HG02943 (cell line): ENCODE results near the gene MAGI3.
"Not testable (repeated sequence)": the region's sequence is repeated elsewhere in the genome, so short reads cannot be mapped to it uniquely, and the experiment has no call there.

Experiments used
- ATAC-seq: cut with Tn5 transposase; IDR thresholded peaks from one replicate; pipeline ENCODE4 v1.9.1; 2021; ENCODE audit warnings: mild to moderate bottlenecking, low read depth, moderate library complexity; ENCODE audit not compliant: unreplicated experiment

Gene MAGI3

GRCh38 chr1:113676524-113676923 lies 286.2 kb downstream of the MAGI3 start:
- no peak for ATAC-seq

DNA sequence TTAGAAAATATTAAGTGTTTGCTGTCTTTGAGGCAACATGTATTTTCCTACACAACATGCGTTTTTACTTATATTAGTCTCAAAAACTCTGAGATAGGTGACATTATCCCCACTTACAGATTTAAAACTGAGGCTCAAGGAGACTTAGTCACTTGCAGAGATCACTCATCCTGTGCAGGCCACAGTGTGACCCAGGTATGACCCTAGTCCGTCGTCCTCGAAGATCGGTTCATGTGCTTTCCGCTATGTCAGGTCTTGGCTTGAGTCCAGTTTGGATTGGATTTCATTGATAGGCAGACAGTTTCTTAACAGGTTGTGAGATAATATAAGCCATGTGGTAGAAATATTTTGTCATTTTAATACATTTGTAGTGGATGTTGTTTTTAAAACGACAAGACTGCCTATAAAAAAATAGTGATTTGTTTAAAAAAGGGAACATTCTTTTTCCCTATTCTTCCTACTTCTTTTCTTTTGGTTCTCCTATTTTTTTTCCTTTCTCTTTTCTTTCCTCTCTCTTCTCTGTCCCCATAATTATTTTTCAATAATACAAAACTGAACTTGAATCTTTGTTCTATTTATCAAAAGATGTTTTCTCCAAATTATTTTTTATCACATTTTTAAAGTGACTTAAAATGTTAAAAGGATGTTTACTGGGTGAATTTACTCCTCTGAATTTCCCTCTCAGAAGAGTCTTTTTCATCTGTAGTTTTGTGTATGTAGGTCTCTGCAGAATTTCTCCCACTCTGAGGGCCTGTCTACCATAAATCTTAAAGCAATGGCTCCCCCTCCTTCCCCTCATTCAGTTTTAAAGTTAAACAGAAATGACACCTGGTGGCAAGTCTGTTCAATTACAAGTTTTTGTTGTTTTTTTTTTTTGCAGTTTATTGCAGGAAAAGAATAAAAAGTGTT lies 287.2 kb downstream of the MAGI3 start:
- ATAC-seq: no peak

DNA sequence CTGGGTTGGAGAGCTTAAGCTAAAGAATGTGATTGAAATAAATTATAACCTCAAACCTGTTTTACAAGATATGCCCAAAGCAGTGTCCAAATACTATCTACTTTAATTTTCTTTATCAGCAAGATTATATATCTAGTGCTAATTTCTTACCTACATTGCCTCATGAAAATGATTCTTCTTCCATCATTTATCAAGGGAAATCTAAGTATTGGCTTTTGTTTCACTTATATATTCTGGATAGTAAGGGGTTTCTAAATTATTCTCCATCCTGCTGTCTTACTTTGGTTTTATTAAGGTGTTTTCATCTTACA lies 287.8 kb downstream of the MAGI3 start:
- no peak for ATAC-seq

DNA sequence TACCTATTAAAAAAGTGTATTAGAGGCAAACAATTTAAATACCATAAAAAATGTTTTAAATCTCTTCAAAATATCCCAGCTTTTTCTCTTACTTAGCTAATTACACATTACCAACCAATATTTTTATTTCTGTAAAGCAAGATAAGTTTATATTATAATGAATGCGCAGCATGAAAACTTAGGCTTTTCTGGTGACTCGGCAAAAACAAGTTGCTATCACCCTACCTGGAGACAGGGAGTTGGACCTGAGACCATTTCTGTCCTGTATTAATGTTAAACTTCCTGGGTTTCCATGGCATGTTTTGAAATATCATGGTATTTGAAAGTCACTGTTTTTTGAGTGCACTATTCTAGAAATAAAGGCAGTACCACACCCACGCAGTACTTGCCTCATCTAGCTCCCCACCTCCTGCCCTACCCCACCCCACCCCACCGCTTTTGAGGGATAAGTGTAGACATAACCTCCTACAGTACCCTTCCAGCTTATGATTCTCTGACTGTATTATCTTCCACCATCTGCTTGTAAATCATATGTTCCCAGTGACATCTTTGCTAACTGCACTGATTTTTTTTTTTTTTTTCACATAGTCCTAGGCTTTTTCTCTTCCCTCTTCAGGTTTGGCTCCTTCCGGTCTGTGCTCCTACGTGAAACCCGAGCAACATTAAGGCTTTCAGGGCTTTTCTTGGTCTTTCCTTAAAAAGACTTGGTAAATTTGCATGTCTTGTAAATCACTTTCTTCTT lies 291.5 kb downstream of the MAGI3 start:
- ATAC-seq: no peak

GRCh38 chr1:113683384-113684152 lies 293.3 kb downstream of the MAGI3 start:
- no peak for ATAC-seq

DNA sequence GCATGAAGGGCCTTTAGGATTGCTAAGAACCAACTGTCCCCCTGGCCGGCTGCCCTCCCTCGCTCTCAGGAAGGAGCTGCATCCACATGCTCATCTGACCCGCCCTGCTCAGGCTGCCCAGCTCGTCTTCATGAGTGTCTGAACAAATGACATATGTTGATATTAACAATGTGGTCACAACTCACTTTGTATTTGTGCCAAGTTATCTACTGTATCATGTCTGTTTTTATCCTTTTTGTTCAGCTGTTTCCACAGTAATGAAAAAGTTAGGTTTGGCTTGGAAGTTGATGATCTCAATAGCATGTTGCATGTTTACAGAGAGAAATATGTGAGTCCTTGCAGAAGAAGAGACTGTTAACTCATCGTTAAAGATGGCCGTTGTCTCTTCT lies 293.8 kb downstream of the MAGI3 start:
- ATAC-seq: no peak

GRCh38 chr1:113686891-113687618 lies 296.7 kb downstream of the MAGI3 start:
- no peak for ATAC-seq

GRCh38 chr1:113691184-113691583 lies 300.9 kb downstream of the MAGI3 start:
- no peak for ATAC-seq

DNA sequence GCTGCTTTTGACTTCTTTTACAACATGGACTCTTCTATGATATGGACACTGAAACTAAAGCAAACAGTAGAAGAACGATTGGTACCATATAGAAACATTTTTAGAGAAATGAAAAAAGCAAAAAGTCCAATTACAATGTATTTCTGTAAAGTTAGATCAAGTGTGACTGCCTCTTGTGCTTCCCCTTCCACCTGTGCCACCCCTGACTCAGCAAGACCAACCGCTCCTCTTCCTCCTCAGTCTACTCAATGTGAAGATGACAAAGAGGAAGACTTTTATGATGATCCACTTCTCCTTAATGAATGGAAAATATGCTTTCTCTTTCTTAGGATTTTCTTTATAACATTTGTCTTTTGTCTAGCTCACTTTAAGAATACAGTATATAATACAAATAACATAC lies 302.0 kb downstream of the MAGI3 start:
- ATAC-seq: no peak

DNA sequence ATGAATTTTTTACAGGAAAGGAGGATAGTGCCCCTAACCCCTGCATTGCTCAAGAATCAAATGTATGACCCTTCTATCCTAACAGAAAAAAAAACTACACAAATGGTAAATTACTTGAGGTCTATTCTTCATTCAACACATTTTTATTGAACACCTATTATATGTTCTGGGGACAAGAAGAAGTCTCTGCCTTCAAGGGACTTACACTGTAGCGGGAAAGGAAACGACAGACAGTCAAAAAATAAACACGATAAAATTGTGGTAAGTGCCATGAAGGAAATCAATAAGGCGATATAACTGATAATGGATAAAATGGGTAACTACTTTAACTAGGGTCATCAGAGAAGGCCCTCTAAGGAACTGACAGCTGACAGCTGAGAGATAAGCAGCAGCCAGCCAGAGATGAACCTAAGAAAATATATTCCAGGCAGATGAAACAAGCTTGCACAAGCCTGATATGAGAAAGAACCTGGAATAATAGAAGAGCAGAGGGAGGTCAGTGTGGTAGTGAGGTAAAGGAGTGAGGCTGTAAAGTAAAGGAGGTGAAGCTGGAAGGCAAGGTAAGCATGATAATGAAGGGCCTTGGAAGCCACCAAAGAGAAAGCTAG lies 302.6 kb downstream of the MAGI3 start:
- no peak for ATAC-seq

DNA sequence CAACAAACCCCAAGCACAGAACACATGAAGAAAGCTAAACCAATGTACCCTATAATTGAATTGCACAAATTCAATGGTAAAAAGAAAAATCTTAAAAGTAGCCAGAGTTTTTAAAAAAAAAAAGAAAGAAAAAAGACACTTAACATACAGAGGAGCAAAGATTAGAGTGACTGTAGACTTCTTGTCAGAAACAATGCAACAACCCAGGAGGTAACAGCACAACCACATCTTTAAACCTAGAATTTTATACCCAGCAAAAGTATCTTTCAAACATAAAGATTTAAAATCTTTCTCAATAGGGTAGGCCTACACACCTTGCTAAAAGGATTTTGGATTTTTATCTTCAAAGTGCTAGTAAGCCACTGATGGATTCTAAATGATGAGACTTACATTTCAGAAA lies 304.6 kb downstream of the MAGI3 start:
- no peak for ATAC-seq

DNA sequence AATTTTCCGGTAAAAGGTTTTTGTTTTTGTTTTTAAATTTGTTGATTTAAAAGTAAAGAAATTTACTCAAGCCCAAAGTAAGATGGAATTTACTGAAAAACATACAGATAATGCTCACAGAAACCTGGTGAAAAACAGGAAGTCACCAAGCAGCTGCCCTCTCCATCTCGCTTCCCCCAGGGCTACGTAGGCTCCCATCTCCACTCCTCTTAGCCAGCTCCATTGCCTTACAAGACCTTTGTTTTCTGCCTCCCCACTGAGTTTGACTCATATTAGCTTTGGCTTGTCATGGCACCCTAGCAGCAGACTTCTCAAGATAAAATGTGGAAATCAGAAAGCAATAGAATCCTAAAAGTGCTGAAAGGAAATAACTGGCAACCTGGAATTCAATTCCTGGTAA lies 311.1 kb downstream of the MAGI3 start:
- ATAC-seq: no peak

DNA sequence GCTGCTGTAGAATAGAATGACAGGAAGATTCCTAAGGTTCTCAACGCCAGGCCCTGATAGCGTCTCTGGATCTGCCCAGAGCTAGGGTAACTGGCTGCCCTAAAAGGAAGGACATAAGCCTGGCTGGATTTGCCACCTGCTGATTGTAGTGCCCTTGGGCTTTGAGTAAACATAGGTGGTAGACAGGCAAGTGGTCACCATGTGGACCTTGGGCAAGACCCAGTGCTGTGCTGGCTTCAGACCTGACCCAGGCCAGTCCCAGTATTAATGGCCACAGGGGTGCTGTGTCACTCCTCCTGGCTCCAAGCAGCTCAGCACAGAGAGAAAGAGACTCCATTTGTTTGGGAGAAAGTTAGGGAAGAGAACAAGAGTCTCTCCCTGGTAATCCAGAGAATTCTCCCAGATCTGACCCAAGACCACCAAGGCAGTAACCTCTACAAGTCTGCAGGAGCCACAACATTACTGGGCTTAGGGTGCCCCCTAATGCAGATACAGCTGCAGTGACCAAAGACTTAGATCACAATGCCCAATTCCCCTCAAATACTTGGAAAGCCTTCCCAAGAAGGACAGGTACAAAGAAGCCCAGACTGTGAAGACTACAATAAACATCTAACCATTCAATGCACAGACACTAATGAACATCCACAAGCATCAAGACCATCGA lies 324.4 kb downstream of the MAGI3 start:
- no peak for ATAC-seq

GRCh38 chr1:113717506-113717905 lies 327.2 kb downstream of the MAGI3 start:
- not testable (repeated sequence) for ATAC-seq

GRCh38 chr1:113718621-113719020 lies 328.3 kb downstream of the MAGI3 start:
- not testable (repeated sequence) for ATAC-seq

- no peak for ATAC-seq
Measured at GRCh38 chr1:113721010-113721409, 330.7 kb downstream of the MAGI3 start.

GRCh38 chr1:113732802-113733201 lies 342.5 kb downstream of the MAGI3 start:
- ATAC-seq: no peak

DNA sequence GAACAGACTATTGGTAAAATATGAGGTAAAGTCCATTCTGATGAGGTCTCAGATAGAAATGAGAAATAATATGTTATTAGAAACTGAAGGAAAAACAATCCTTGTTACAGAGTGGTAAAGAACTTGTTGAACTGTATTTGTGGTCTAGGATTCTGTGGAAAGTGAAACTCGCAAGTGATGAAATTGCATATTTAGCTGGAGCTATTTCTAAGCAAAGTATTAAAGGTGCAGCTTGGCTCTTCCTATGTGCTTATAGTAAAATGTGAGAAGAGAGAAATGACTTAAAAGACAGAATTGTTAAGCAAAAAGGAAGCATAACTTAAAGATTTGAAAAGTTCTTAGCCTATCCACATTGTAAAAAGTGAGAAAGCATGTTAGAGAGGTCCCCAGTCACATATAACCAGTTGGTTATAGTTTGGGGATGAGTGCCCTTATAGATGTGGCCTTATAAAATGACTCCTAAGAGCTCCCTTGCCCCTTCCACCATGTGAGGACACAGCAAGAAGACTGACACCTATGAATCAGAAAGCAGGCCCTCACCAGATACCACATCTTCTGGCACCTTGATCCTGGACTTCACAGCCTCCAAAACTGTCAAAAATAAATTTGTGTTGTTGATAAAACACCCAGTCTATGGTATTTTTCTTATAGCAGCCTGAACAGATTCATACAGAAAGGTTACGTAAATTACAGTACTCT lies 344.2 kb downstream of the MAGI3 start:
- ATAC-seq: no peak
